GM19395 (cell line): ENCODE measurements around the gene SRRM4.

Experiments used
- ATAC-seq: cut with Tn5 transposase; IDR thresholded peaks from one replicate; pipeline ENCODE4 v1.9.1; 2021; ENCODE audit warnings: mild to moderate bottlenecking, moderate library complexity; ENCODE audit not compliant: unreplicated experiment

Gene SRRM4, protein sequence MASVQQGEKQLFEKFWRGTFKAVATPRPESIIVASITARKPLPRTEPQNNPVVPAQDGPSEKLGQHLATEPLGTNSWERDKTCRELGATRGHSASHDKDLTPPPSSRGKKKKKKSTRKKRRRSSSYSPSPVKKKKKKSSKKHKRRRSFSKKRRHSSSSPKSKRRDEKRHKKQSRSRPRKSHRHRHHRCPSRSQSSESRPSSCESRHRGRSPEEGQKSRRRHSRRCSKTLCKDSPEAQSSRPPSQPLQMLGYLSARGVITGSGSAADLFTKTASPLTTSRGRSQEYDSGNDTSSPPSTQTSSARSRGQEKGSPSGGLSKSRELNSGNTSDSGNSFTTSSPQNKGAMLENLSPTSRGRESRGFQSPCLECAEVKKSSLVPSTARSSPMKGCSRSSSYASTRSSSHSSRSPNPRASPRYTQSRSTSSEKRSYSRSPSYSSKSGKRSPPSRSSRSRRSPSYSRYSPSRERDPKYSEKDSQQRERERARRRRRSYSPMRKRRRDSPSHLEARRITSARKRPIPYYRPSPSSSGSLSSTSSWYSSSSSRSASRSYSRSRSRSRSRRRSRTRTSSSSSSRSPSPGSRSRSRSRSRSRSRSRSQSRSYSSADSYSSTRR

GRCh38 chr12:118981285-118982211 is at the start of gene SRRM4:
TSS of gene SRRM4 (plus strand) at chr12:118981541. CDS start at chr12:118981883, 342 bp downstream.
- ATAC-seq, result no peak

DNA sequence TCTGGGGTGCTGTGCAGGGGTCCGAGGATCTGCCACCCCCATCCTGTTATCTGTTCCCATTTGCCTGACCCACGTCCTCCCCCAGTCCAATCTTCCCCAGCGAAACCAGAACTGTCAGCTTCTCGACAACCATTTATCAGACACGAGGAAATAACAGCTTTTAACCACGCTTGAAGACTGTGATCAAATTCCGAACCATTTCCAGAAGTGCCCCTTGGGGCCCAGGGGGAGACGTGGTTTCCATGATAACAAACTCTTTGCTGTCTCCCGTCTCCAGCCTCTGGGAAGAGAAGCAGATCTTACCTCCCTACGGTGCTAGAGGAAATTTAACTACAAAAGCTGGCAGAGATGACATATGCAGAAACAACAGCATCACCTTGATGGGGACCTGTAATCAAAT is 35.1 kb upstream of the SRRM4 start:
- ATAC-seq, result no peak

DNA sequence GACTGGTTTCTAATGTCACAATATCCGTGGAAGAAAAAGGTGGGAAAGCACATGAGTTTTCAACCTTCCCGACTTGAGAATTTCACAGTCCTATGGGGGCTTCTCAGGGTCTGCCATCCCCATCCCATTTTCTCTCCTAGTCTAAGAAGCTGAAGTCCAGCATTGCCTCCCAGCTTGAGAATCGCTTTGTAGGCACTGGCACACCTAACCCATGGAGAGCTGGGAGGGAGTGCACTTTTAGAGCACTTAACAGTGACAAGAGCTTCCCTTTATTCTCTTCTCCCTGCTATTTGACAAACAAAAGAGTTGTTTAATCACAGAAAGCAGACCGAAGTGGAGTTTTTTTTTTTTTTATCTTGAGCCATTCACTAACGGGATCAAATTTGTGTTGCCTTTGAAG is 22.8 kb upstream of the SRRM4 start:
- no peak for ATAC-seq

GRCh38 chr12:118959348-118959747 is 22.0 kb upstream of the SRRM4 start:
- ATAC-seq, result no peak

DNA sequence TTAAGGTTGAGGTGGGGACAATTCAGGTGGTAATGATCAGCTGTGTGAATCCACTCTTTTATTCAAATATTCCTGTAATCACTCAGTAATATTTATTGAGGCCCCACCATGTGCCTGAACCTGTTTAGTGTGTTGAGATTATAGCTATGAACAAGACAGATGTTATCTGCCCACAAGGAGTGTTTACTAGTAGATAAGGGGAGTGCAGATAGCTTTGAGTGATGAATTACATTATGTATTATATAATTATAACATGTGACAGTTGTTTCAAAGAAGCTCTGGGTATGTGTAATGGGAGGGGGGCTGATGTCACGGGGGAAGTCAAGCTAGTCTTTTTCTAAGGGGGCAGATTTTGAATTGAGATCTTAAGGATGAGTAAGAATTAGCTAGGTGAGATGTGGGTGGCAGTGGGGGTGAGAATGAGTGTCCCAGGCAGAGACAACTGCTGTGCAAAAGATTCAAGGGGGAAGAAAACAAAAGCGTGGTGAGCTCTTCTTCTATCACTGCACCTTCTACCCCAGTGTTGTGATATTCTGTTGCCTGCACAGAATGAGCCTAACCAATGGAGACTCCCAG is 21.3 kb upstream of the SRRM4 start:
- ATAC-seq, result no peak

DNA sequence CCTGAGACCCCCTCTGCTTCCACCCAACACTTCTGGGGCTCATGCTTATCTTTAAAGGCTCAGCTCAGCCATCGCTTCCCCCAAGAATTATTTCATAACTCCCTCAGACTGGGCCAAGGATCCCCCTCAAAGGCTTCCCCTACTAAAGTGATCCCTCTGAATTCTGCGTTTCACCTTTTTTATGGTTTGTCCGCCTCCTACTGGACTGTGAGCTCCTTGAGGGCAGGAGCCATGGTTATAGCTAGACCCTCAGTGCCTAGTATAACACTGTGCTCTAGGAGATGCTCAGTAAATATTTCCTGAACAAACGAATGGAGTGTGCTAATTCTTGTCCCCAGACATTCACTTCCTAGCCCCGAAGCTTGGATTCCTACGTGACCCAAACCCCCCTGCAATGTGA is 20.5 kb upstream of the SRRM4 start:
- no peak for ATAC-seq

DNA sequence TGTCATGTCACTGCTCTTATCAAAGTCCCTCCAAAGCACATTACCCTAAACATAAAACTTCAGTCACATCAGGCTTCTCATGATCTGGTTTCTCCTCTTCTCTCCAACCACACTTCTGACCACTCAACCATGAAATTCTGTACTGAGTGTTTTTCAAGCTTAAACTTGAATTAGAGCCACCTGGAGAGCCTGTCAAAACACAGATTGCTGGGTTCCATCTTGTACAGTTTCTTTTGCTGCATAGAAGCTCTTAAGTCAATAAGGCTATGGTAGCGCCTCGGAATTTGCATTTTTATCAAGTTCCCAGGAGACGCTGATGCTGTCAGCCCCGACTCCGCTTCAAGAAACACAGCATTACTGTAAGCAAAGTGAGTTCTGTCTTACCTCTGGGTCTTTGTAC is 16.4 kb upstream of the SRRM4 start:
- no peak for ATAC-seq

DNA sequence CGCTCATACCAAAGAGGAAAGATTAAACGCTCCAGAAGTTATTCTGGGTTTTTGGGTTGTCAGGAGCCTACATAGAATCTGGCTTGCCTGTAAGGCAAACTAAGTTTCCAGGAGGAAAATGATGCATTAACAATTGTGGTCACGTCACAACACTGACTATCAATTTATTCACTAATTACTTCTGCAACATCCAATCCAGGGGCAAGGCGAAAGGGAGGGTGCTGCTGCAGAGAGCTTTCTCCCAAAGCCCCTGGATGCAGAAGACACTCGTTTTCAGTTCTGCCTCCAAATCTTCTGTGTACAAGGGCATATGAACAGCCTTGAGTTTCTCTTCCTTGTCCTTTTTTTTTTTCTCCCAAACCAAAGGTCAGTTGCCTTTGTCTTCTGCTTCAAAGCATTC is 10.5 kb upstream of the SRRM4 start:
- no peak for ATAC-seq

DNA sequence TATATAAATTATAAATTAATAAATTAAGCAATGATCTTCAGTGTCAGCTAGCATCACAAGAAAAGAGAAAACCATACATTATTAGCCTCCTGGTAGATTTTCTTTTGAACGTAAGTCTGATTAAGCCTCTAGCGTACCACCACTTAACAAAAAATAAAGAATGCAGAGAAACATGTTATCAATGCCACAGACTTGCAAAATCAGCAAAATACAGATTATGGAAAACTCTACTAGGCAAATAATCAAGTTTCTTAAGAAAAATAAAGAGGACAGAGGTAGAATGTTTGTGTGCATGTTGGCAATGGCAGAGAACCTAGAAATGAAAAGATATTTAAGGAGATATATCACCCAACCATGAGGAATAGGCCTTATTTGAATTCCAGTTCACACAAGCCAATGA is 8.4 kb upstream of the SRRM4 start:
- ATAC-seq, result no peak

GRCh38 chr12:118979763-118980406 is 1.5 kb upstream of the SRRM4 start:
- no peak for ATAC-seq

GRCh38 chr12:118980407-118981014 is 830 bp upstream of the SRRM4 start:
- no peak for ATAC-seq

DNA sequence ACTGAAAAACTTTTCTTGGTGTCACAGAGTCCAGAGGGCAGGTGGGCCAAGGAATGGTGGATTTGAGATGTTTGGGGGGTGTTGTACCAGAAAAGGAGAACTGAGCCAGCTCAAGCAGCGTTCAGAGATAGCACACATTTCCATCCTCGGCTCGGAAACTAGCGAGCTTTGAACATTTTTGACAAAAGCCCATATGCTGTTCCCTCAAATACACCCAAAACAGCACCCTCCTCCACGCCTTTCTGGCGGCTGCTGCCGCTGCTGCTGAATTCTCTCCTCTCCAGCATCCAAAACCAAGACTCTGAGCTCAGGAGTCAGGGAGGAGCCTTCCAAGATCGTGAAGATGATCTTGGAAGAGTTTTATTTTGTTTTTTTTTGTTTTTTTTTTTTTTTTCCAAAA is 961 bp downstream of the SRRM4 start:
- ATAC-seq, result no peak

- ATAC-seq, result no peak
These were observed 1.8 kb downstream of the SRRM4 start for GRCh38 chr12:118982984-118983761.

DNA sequence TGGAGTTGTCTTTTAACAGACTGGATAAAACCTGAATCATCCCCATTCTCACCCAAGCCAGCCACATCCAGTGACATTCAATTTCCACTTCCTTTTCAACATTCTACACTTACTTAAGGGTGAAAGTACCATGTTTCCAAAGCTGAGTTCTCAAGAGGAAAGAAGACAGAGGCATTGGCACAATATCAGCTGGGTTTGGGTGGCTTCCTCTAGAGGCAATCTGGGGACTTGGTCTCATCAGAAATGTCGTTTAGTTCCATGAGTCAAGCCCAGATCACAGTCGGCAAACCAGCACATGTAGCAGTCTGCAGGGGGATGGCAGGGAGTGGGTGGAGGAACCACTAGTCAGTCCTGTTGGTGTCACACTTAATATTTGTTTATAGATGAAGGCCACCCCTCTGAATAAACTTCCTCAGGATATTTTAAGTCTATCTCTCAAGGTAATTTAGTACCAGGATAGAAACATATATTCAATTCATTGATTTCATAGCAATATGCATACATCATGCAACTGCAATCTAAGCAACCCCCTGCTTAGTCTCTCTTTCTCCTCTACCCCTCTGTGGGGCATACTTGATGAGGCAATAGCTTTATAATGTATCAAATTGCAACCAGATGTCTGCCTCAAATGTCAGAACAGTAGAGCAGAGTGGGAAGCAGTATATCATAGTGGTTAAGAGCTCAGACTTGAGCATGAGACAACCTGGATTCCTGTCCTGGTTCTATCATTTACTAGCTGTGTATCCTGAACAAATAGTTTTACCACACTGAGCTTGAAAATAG is 3.0 kb downstream of the SRRM4 start:
- no peak for ATAC-seq

DNA sequence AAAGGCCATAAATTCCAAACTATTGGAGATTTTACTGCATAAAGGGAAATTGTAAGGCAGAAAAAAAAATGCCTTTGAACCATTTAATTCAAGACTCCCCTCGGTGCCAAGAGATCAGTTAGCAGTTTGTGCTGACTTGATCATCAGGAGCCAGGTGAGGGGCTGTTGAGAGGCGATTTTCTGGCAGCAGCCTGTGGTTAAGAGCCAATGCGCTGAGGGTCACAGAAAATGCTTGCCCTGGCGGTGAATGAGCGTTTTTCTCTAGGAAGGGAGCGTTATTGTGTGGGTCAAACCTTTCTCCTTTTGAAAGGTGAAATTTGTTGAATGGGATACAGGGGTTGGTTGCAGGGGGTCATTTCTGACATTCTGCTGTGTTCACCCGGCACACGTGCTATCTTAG is 4.7 kb downstream of the SRRM4 start:
- ATAC-seq, result no peak

DNA sequence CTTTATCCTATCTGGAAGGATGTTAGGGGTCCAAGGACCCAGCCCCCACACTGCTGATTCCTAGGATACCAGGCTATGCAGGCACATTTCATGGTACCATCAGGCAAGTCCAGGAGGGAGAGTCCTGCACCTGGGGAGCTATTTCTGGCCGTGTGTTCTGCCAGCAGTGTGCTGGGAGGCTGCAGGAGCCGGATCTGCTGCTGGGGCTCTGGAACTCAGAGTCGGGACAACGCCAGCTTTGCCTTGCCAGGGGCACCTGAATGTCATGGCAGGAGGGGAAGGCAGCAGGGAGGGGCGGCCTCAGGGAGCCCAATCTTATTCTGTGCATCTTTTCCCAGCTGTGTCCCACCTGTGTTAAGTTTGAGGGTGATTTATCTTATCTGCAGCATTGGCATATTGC is 17.8 kb downstream of the SRRM4 start:
- ATAC-seq, result no peak

DNA sequence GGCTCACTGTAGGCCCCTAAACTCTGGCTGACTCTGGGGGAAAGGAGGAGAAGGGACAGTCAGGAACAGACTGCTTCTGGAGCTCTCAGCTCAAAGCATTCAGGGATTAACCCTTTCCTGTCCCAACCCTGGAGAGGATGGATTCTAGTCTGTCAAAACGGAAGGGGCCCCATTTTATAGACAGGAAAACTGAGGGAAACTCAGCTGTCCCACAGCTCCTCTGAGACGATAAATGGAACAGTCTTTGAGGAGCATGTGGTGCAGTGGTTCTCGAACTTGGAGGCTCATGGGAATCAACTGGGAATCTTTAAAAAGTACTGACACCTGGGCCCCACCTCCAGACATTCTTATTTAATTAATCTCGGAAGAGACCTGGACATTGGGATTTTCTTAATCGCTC is 23.7 kb downstream of the SRRM4 start:
- ATAC-seq, result no peak

DNA sequence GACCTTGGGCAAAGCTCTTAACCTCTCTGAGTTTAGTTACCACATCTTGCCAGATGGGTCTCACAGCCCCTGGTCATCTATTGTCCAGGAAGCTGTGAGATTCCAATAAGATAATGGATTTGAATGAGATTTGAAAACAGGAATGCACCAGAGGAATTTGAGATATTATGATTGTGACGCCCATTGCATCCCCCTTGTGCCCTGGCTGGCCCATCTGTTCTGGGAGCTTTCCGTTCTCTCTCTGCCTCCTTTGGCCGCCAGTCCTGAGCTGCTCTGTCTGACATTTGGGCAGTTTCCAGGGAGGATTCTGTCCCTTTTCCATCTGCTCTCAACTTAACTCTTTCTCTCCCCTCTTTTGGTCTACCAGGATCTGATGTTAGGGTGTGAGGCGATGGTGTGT is 24.6 kb downstream of the SRRM4 start:
- ATAC-seq, result no peak

GRCh38 chr12:119006746-119007145 is 25.4 kb downstream of the SRRM4 start:
- no peak for ATAC-seq
